ENCODE measurements around the gene HDAC5. TPM values are rescaled to one million over a fixed set of nuclear protein-coding genes. Genes with fewer than 3 reads are reported as not detected.

The HDAC5 gene
- total RNA-seq, 2 donors from 2014 or later = 19.0 to 26.6 TPM

DNA sequence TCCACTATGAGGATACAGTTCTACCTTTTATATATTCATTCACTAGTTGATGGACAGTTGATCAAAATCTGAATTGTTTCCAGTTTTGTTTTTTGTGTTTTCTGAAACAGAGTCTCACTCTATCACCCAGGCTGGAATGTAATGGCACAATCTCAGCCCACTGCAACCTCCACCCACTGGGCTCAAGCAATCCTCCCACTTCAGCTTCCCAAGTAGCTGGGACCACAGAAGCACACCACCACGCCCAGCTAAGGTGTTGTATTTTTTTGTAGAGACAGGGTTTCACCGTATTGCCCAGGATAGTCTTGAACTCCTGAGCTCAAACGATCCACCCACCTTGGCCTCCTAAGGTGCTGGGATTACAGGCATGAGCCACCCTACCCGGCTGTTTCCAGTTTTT, 78.0 kb downstream of the HDAC5 start:
- Histone ChIP-seq H3K27me3 (no peaks in the 10 kb centered on the region), H3K9me3 (no peaks in the 10 kb centered on the region), H3K9ac (ENCODE audit: low read depth in 2 of 2, low read length in 2 of 2) (no peak overlapping the region), H3K4me3 (no peak overlapping the region), H3K27ac (no peak overlapping the region), H3K36me3 (no peaks in the 10 kb centered on the region), H3K4me1 (no peaks in the 10 kb centered on the region)
- DNase-seq = no peak
- TF ChIP-seq, protein P1, sequence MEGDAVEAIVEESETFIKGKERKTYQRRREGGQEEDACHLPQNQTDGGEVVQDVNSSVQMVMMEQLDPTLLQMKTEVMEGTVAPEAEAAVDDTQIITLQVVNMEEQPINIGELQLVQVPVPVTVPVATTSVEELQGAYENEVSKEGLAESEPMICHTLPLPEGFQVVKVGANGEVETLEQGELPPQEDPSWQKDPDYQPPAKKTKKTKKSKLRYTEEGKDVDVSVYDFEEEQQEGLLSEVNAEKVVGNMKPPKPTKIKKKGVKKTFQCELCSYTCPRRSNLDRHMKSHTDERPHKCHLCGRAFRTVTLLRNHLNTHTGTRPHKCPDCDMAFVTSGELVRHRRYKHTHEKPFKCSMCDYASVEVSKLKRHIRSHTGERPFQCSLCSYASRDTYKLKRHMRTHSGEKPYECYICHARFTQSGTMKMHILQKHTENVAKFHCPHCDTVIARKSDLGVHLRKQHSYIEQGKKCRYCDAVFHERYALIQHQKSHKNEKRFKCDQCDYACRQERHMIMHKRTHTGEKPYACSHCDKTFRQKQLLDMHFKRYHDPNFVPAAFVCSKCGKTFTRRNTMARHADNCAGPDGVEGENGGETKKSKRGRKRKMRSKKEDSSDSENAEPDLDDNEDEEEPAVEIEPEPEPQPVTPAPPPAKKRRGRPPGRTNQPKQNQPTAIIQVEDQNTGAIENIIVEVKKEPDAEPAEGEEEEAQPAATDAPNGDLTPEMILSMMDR (IDR thresholded peaks at IDR 0.05) = no peak
- intact Hi-C loops (cut with DNase I) = no loop called here

DNA sequence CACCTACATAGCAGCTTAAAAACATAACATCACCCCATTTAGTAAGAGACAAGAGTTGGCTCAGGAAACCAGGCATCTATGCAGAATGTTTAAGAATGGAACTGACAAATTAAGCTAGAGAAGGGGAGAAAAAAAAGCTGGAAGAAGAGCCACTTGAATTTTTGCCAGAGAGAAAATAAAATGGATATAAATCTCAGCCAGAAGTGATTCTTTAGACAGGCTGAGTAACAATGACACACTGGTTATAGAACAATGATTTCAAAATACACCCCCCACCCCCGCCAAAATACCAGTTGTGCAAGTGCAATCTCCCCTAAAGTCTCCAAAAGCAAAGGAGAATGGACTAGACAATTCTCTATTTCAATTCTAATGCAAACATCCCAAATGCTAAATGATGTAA, 79.4 kb downstream of the HDAC5 start:
- intact Hi-C loops (cut with DNase I) = loop anchor here (5.0 kb wide), 1 partner anchor 102 kb away; the partner anchor contains the start of gene PPY
- peak overlapping the region; percentile 17 for H3K27ac ChIP-seq

DNA sequence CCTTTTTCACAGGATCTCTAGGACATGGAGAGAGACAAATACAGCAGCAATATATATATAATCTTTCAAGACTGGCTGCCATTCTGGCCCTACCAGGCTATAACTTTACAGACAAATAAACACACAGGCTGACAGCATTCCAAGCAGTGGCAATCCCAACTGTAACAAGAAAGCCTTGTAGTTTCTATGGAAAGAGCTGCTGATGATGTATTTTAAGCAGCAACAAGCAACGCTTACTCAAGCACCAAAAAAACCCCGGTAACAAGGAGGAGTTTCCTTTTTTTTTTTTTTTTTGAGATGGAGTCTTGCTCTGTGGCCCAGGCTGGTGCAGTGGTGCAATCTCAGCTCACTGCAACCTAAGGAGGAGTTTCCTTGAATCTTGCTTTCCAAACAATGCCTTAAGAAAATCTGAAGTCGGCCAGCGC, 80.2 kb downstream of the HDAC5 start:
- TF ChIP-seq, protein P1 (IDR thresholded peaks at IDR 0.05) = no peak
- peak overlapping the region in 1 of 2 donors; percentile 24 for H3K9ac ChIP-seq (ENCODE audit: low read depth in 2 of 2, low read length in 2 of 2)
- no peaks in the 10 kb centered on the region for H3K9me3 ChIP-seq
- intact Hi-C loops (cut with DNase I) = loop anchor here (5.0 kb wide), 1 partner anchor 101 kb away; the partner anchor contains the start of gene PPY
- no peak for DNase-seq
- H3K4me1 ChIP-seq = no peaks in the 10 kb centered on the region
- H3K27me3 ChIP-seq = no peaks in the 10 kb centered on the region
- H3K27ac ChIP-seq = peak overlapping the region; percentile 17
- no peak overlapping the region for H3K4me3 ChIP-seq
- no peaks in the 10 kb centered on the region for H3K36me3 ChIP-seq

More for the DNA sequence above, 79.4 kb downstream of the HDAC5 start:
- no peak overlapping the region for H3K9ac ChIP-seq (ENCODE audit: low read depth in 2 of 2, low read length in 2 of 2)
- H3K4me3 ChIP-seq = no peak overlapping the region
- H3K36me3 ChIP-seq = no peaks in the 10 kb centered on the region
- no peak for DNase-seq
- no peaks in the 10 kb centered on the region for H3K27me3 ChIP-seq
- no peaks in the 10 kb centered on the region for H3K4me1 ChIP-seq
- H3K9me3 ChIP-seq = no peaks in the 10 kb centered on the region
- TF ChIP-seq, protein P1 (IDR thresholded peaks at IDR 0.05) = no peak

DNA sequence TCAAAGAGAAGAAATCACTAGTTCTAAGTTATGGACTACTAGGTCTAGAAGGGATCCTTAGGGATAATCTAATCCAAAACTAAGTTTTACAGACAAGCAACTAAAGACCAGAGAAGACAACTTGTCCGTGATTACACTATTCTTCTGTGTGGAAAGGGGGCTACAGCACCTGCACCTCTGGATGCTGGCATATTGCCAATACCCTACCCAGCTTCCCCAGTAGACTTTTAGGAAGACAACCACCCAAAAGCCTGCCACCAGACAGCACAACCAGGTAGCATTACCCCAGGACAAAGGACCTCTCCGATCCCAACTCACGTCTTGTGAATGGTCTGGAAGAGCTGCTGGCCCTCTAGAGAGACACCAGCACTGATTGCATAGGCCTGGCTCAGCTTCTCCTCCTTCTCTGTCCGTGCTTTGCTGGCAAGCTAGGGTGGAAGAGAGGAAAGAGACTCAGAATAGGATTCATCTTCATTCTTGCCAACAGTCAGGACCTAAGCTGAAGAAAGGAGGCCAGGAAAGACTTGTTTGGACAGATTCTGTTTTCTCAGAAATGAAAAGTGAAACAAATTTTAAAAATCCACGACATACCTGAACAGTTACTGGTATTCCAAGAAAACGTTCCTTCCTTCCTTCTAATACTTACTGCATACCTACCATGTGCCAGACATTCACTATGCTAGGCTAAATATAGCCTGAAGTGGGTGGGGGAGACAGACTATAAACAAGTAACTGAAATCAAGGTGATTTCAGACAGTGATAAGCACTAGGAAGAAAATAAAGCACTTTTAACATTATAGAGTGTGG, 83.4 kb downstream of the HDAC5 start:
- TF ChIP-seq, protein P1 (IDR thresholded peaks at IDR 0.05) = no peak
- no peaks in the 10 kb centered on the region for H3K4me1 ChIP-seq
- intact Hi-C loops (cut with DNase I) = loop anchor here (5.0 kb wide), 1 partner anchor 98 kb away; the partner anchor contains the start of gene PPY
- no peaks in the 10 kb centered on the region for H3K27me3 ChIP-seq
- no peak overlapping the region for H3K27ac ChIP-seq
- H3K9me3 ChIP-seq = no peaks in the 10 kb centered on the region
- H3K36me3 ChIP-seq = no peaks in the 10 kb centered on the region
- H3K9ac ChIP-seq (ENCODE audit: low read depth in 2 of 2, low read length in 2 of 2) = no peak overlapping the region
- H3K4me3 ChIP-seq = no peak overlapping the region
- DNase-seq = no peak

DNA sequence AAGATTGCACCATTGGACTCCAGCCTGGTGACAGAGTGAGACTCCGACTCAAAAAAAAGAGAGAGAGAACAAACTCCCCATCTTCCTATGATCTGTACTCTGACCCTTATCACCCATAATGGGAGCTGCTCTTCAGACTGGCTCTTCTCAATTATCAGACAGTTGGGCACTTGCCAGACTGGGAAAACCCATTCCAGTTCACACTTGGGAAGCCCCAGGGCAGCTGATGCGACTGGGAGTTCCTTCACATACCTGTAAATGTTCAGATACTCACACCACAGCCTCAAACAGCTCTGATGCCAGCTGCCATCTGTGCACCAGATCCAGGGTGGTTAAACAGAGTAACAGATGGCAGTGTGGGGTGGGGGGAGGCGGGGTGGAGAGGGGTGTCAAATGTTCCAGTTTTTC, 84.8 kb downstream of the HDAC5 start:
- no peaks in the 10 kb centered on the region for H3K4me1 ChIP-seq
- H3K4me3 ChIP-seq = no peak overlapping the region
- H3K36me3 ChIP-seq = no peaks in the 10 kb centered on the region
- H3K27ac ChIP-seq = no peak overlapping the region
- intact Hi-C loops (cut with DNase I) = no loop called here
- DNase-seq = no peak
- TF ChIP-seq, protein P1 (IDR thresholded peaks at IDR 0.05) = no peak
- H3K9ac ChIP-seq (ENCODE audit: low read depth in 2 of 2, low read length in 2 of 2) = no peak overlapping the region
- no peaks in the 10 kb centered on the region for H3K9me3 ChIP-seq
- no peaks in the 10 kb centered on the region for H3K27me3 ChIP-seq

Measured in colonic mucosa (tissue), 4 donors.